GM19099 (cell line): ENCODE measurements around the gene USP48.

Experiments
- POLR2A ChIP-seq: IDR thresholded peaks from 3 replicates; pipeline ENCODE4 v1.6.1; 2011; ENCODE audit warnings: low read depth; ENCODE audit not compliant: insufficient read length; ENCODE audit errors: extremely low read depth

The USP48 gene

GRCh38 chr1:21782868-21783678, at the start of gene USP48:
Gene USP48, minus strand, starts transcription at chr1:21783149. Its CDS starts 192 bp downstream, at chr1:21782957.
- peak; percentile 99 for TF ChIP-seq POLR2A

GRCh38 chr1:21831454-21831970, 48.6 kb upstream of the USP48 start:
- TF ChIP-seq POLR2A: no peak

- no peak for TF ChIP-seq POLR2A
These were observed 48.0 kb upstream of the USP48 start for GRCh38 chr1:21830792-21831453.

- no peak for TF ChIP-seq POLR2A
These were observed 46.3 kb upstream of the USP48 start for GRCh38 chr1:21829294-21829693.

GRCh38 chr1:21828506-21829210, 45.7 kb upstream of the USP48 start:
- TF ChIP-seq POLR2A: no peak

- no peak for TF ChIP-seq POLR2A
These were observed 45.1 kb upstream of the USP48 start for GRCh38 chr1:21828075-21828474.

- no peak for TF ChIP-seq POLR2A
These were observed 44.3 kb upstream of the USP48 start for GRCh38 chr1:21827141-21827679.

GRCh38 chr1:21825393-21825792, 42.4 kb upstream of the USP48 start:
- TF ChIP-seq POLR2A: no peak

- TF ChIP-seq POLR2A: no peak
These were observed 42.0 kb upstream of the USP48 start for GRCh38 chr1:21824926-21825325.

GRCh38 chr1:21823980-21824702, 41.2 kb upstream of the USP48 start:
- TF ChIP-seq POLR2A: no peak

GRCh38 chr1:21823206-21823979, 40.4 kb upstream of the USP48 start:
- TF ChIP-seq POLR2A: no peak

- no peak for TF ChIP-seq POLR2A
These were observed 39.4 kb upstream of the USP48 start for GRCh38 chr1:21822349-21822748.

GRCh38 chr1:21821385-21822019, 38.6 kb upstream of the USP48 start:
- no peak for TF ChIP-seq POLR2A

GRCh38 chr1:21820597-21821232, 37.8 kb upstream of the USP48 start:
- no peak for TF ChIP-seq POLR2A
